ENCODE results near the gene DESI1.
"Not testable (repeated sequence)": the region's sequence is repeated elsewhere in the genome, so short reads cannot be mapped to it uniquely, and the experiment has no call there.

Gene DESI1

DNA sequence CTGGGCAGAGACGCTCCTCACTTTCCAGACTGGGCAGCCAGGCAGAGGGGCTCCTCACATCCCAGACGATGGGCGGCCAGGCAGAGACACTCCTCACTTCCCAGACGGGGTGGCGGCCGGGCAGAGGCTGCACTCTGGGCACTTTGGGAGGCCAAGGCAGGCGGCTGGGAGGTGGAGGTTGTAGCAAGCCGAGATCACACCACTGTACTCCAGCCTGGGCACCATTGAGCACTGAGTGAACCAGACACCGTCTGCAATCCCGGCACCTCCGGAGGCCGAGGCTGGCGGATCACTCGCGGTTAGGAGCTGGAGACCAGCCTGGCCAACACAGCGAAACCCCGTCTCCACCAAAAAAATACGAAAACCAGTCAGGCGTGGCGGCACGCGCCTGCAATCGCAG, 10.8 kb upstream of the DESI1 start:
- DNase-seq: not testable (repeated sequence)

DNA sequence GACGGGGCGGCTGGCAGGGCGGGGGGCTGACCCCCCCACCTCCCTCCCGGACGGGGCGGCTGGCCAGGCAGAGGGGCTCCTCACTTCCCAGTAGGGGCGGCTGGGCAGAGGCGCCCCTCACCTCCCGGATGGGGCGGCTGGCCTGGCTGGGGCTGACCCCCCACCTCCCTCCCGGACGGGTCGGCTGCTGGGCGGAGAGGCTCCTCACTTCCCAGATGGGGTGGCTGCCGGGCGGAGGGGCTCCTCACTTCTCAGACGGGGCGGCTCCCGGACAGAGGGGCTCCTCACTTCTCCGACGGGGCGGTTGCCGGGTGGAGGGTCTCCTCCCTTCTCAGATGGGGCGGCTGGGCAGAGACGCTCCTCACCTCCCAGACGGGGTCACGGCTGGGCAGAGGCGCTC, 10.3 kb upstream of the DESI1 start:
- DNase-seq: not testable (repeated sequence)

DNA sequence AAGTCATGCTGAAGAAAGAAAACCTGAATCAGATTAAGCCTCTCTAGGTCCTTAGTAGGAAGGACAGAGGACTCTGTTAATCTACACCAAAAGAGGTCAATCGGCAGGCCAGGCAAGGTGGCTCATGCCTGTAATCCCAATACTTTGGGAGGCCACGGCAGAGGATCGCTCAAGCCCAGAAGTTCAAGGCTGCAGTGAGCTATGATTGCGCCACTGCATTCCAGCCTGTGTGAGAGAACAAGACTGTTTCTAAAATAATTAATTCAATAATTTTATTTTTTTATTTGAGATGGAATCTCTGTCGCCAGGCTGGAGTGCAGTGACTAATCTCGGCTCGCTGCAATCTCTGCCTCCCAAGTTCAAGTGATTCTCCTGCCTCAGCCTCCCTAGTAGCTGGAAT, 4.7 kb upstream of the DESI1 start:
- no peak for DNase-seq

DNA sequence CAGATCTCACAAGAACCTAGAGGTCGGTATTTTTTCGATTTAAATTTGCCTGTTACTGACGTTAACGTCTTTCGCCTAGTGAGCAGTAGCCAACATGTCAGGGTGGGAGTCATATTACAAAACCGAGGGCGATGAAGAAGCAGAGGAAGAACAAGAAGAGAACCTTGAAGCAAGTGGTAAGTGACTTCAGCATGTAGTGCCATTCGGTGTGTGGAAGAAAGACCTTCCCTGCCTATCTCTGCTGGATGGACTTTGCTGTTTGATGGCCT, 1.0 kb upstream of the DESI1 start:
- no peak for DNase-seq

DNA sequence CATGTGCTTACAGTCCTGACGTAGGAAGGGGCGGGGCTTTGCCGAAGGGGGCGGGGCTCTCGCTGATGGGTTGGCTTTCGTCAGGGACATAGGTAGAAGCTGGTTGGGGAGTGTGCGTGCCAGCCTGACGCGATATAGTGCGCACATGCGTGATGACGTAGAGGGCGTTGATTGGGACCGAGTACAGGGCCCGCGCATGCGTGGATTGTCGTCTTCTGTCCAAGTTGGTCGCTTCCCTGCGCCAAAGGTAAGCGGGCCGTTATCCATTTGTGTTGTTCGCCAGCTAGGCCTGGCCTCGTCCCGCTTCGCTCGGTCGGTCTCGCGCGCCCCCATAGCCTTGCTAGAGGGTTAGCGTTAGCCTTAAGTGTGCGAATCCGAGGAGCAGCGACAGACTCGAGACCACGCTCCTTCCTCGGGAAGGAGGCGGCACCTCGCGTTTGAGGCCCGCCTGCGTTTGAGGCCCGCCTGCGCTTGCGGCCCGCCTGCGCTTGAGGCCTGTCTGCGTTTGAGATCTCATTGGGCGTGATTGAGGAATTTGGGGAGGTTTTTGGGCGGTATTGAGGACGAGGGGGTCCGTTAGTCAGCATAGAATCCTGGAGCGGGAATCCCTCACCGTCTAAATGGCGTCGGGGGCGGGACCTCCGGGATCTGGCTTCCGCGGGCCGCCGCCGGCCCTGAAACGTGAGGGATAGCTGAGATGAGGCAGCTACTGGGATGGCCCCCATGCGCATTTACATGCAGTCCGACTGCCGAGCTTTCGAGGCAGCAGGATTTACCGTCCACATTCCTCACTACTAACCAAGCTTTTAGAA, 462 bp upstream of the DESI1 start, which contains the start of gene XRCC6:
TSS of gene XRCC6 (plus strand) at position 197 of the 812 bp plus-strand sequence. CDS start 710 bp downstream, outside the sequence.
- DNase-seq: peak; percentile 99

DNA sequence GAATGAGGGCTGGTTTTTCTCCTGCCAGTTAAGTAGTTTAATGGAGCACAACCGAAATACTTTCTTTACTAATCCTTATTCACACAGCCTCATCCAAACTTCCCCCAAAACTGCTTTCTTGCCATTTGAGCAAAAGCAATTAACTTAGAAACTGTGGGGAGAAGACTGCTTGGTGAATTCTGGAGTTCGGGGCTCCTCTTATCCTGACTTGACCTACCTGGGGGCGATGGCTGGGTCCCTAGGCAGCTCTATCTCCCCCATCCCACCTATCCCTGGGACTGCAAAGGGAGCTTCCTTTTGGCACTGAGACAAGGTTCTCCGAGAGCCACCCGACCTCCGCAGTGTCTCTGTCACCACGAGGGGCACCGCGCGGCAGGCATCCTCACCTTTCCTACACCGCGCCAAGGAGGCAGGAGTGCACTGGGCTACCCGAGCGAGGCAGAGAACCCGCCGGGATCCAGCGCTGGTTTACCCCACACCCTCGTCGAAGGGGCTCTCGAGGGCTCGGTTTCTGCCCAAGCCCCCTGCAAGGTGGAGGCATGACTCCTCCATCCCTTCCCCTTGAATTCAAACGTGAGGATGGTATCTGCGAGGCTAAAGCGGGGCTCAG, 759 bp downstream of the DESI1 start:
- no peak for DNase-seq

DNA sequence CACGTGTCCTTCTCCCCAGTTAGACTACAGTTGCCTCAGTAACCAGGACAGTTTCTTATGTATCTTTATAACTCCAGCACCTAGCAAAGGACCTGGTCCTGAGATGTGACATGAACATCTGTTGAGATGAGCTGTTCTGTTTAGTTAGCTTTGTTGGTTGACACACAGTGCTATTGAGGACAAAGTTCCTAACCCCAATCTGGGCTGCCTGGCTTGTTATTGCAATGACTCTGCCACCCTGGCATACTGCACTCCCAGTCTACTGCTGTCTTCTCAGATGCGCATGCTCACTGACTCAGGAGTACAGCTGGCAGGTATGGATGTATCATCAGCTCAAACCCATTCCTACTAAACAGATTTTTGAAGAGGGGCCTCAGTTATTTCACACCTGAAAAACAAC, 7.4 kb downstream of the DESI1 start:
- DNase-seq: no peak

DNA sequence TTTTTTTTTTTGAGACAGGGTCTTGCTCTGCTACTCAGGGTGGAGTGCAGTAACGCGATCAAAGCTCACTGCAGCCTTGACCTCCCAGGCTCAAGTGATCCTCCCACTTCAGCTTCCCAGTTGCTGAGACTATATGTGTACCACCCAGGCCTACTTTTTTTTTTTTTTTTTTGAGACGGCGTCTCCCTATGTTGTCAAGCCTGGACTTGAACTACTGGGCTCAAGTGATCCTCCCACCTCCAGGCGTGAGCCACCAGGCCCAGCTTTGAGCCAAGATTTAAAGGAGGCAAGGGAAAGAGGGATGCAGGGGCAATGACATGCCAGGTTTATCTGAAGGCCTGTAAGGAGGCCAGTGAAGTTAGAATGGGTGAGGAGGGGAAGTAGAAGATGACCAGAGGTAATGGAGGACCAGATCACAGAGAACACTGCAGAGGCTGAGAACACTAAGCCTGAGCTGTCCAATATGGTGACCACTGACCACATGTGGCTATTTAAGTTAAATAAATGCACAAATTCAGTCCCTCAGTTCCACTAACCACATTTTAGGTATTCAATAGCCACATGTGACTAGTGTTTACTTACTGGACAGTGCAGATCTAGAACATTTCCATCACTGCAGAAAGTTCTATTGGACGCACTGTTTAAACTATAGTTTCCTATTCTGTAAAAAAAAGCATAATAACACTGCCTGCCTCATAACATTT, 8.1 kb downstream of the DESI1 start:
- no peak for DNase-seq

DNA sequence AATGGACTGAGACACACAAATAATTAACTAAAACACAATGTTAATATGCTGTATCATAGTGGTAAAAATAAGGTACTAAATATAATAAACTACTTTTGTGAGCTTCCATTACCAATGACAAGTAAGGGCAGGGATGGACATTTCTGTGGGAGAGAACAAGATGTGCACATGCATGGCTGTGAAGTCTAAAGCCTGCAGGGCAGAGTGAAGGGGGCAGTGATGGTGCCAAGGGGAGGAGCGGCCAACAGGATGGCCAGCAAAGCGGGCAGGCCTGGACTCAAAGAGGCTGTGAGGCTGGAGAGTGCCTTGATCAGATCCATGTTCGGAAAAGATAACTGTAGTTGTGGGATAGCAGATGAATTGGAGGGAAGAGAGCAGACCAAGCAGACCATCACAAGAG, 12.5 kb downstream of the DESI1 start:
- DNase-seq: no peak

DNA sequence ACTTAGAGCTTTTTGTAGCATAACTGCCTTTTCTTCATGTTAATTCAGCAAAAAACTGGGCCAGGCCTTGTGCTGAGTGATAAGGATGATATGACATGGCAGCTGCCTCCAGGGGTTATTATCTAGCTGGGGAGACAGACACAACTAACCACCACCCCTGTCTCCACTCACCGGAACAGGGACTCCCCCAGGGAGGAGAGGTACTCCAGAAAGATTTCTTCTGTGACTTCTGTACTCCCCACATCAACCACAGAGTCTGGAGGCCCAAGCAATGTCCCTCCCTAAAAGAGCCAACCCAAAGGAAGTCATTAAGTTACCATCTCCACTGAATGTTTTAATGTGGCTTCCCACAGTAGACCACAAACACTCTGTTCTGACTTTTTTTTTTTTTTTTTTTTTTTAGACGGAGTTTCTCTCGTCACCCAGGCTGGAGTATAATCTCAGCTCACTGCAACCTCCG, 16.9 kb downstream of the DESI1 start:
- no peak for DNase-seq

DNA sequence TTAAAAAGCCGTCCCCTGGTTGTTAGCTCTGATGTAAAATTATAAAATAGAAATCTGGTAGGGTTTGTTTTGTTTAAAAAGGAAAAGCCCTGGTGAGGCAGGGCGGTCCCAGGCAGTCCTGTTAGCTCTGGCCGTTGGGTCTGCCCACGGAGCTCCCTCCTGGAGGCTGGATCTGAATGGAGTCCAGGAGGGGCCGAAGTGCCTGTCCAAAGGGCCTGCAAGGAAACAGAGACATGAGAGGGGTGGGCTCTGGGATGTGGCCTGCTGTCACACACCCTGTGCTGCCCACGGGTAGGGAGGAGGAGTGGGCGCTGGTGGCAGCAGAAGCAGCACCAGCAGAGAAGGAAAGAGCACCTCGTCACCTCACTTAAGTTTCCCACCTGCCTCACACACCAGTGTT, 19.9 kb downstream of the DESI1 start:
- no peak for DNase-seq

DNA sequence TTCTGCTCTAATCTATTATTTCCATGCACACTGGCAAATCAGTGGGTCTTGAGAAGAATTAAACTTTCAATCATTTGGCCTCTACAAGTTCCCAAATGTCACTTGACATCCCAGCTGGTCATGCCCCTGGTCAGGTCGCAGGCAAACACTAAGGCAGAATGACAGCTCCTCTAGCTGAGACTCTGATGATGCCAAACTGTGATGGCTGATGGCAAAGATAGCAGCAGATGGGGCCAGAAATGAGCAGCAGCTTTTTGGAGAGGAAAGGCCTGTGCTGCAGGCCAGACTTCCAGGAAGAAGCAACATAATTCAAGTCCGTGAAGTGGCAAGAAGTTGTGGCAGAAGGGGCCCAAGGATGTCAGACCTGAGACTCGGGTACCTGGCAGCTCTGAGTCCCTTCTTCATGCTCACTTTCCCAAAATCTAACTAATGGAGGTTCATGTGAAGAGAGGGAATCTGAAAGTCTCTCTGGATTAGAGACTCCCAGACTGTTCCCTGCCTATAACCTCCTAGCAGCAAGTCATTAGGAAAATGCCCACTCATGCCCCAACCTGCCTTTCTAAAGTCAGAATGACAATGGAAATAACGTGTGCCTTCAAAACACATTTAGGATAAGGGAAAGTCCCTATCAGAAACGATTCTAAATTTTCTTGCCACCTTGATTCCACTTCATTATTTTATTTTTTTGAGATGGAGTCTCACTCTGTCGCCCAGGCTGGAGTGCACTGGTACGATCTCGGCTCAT, 21.8 kb downstream of the DESI1 start:
- no peak for DNase-seq

DNA sequence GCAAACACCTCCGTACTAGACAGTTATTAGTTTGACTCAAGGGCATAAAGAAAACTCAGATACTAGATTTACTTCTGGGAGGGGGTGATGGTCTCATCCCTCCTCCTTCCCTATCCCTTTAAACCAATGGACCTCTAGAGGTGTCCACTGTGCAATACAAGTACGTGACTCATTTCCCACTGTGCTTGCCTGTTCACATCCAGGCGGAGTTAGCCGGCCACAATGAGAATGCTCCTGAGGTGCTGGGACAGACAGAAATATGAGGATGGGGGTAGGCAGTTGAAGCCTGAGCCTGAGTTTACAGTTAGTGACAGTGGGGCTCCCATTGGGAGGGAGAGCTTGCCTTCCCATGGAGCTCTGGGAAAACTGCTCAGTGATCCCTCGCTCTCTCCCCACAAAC, 22.8 kb downstream of the DESI1 start:
- DNase-seq: peak; percentile 59

DNA sequence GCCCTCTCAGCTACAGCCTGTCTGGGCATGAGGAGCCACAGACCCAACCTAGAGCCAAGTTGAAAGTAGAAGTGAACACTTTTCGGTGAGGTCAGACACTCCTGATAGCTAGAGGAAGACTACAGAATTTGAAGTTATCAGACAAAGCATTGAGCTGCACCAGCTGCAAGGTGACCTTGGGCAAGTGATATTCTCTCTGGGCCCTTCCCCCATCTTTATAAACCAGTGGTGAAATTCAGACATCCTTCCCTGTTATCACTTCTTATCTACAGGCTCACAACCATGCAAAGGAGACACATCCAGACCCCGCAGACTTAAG, 23.2 kb downstream of the DESI1 start:
- DNase-seq: no peak

DNA sequence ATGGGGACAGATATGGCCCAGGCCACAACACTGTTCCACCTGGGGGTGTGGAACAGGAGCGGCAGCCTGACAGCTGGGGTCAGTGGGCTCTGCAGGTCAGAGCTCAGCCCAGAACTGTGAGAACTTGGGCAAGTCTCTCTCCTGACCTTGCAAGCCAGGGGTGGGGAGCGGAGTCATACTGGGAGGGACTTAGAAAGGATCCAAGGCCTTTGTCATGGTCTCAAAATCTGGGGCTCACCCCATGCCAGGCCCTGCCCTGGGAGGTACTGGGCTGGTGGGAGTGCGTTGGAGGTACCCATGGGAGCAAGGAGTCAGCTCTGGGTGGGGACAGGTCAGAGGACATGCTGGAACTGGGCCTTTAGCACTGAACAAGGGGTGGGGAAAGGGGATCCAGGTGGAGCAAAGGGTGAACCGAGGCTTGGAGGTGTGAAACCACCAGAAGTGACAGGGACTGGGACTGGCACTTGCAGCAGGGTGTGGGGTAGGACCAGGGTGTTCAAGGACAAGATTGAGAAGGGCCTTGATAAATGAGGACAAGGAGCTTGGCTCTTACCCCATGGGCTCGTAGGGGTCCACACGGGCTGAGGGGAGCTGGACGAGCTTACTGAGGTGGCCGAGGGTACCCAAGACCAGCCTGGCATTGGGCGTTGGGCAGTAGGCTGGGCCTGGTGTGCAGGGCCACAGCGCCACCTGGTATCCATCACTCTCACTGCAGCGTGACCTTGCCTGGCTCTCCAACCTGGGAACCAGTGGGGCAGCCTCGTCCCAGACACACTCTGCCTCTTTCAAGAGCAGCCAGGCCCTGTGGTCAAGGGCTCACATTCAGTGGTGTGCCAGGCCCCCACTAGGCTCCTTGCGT, 23.8 kb downstream of the DESI1 start:
- DNase-seq: no peak

DNA sequence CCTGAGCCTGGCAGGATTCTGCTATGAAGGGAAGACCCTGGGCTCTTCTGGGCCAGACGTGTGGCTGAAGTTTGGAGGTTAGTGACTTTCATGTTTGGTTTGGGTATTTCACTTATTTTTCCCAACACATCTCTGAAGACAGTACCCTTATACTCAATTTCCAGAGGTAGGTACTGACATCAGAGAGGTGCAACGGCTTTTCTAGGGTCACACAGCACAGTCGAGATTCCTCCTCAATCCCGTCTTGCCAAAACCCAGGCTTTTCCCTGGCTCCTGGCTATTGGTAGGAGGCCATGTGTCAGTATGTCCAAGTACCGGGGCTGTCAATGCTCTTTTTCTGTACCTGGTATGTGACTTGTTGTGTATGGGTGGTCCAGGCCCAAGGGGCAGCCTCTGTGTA, 25.1 kb downstream of the DESI1 start:
- DNase-seq: no peak

DNA sequence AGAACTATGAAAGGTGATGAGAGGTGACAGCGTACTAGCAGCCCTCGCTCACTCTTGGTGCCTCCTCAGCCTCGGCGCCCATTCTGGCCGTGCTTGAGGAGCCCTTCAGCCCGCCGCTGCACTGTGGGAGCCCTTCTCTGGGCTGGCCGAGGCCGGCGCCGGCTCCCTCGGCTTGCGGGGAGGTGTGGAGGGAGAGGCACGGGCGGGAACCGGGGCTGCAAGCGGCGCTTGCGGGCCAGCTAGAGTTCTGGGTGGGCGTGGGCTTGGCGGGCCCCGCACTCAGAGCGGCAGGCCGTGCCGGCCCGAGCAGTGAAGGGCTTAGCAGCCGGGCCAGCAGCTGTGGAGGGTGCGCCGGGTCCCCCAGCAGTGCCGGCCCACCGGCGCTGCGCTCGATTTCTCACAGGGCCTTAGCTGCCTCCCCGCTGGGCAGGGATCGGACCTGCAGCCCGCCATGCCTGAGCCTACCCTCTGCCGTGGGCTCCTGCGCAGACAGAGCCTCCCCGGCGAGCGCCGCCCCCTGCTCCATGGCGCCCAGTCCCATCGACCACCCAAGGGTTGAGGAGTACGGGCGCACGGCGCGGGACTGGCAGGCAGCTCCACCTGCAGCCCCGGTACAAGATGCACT, 27.4 kb downstream of the DESI1 start:
- DNase-seq: not testable (repeated sequence)

DNA sequence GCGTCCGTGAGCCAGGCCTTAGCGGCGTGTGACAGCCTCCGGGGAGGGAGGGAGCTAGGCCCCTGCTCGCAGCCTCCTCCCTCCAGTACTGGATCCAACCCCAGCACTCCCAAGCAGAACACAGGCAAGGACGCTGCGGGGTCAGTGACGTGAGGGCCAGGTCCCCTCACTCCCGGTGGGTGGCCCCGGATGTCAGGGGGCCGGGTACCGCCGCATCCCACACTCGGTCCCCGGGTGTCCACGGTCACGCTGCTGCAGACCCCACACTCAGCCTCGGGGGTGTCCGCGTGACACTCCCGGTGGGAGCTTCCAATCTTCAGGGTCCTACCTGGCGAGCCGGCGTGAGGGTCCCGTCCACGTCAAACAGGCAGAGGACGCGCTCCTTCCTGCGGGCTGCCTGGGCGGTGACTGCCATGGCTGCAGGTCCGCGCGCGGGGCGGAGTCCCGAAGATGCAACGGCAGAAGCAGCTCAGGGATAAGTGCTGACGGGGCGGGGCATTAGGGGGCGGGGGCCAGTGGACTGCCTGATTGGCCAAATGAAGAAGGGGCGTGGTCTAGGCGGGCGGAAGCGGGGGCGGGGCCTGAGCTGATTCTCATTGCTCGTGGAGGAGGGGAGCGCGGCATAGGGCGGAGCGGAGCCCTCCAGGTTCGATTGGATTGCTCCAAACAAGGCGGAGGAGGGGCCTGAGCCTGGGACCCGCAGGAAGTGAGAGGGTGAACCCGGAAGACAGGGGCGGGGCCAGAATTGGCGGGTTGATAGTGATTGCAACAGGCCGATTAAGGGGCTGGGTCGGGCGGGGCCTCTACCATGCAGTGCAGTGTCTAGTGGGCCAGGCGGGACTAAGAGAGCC, 31.2 kb downstream of the DESI1 start, which contains the start of gene PMM1:
TSS of gene PMM1 (minus strand) at position 450 of the 851 bp plus-strand sequence. CDS start at position 415, 35 bp downstream.
- DNase-seq: peak; percentile 99

DNA sequence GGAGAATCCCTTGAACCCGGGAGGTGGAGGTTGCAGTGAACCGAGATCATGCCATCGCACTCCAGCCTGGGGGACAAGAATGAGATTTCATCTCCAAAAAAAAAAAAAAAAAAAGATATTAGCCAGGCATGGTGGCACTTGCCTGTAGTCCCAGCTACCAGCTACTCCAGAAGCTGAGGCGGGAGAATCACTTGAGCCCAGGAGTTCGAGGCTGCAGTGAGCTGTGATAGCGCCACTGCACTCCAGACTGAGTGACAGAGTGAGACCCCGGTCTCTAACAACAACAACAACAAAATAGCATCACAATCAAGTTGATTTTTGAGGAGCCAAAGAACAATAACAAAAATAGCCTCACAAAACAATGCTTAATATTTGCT, 33.5 kb downstream of the DESI1 start:
- no peak for DNase-seq

DNA sequence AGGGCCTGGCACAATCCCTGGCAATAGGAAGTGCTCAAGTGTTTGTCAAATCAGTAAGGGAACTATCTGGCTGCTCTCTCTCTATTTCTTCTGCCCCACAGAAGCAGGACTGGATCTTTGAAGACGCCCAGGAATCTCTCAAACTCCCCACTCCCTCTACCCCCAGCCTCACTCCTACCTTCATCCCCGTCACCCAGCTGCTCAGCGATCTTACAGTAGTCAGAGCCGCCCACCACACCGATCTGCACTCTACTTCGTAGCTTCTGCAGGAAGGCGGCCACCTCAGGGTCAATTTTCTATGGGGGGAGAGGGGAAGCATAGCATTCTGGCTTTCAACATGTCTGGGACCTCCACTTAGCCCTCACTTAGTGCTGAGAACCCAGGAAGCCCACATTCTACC, 34.9 kb downstream of the DESI1 start:
- no peak for DNase-seq

DNA sequence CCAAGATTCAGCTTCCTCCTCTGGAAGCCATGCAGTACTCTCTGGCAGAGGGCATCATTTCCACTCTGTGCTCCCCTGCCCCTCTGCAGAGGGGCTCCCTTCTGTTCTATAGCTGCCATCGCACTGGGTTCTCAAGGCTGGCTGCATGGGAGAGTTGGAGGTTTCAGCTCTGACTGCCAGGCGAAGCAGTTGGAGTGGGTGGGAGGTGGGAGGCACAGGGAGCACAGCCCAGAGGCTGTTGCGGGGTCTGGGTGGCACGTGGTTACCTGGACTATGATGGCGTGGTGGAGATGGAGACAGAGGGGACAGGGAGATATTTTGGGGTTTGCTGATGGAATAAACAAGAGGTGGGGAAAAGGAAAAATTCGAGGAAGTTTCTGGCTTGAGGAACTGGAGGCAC, 36.0 kb downstream of the DESI1 start:
- DNase-seq: no peak
